Measurements from ENCODE around the gene CPSF6. TPM values are rescaled to one million over a fixed set of nuclear protein-coding genes. Genes with fewer than 3 reads are reported as not detected.
A peak's percentile ranks its signal among the peaks of the same experiment; 100 is the strongest.

The CPSF6 gene
- total RNA-seq, 1 donor: 23.9 TPM

- DNase-seq (ENCODE audit: insufficient read length, low spot score, missing footprints): no peak
- TF ChIP-seq, protein P1, sequence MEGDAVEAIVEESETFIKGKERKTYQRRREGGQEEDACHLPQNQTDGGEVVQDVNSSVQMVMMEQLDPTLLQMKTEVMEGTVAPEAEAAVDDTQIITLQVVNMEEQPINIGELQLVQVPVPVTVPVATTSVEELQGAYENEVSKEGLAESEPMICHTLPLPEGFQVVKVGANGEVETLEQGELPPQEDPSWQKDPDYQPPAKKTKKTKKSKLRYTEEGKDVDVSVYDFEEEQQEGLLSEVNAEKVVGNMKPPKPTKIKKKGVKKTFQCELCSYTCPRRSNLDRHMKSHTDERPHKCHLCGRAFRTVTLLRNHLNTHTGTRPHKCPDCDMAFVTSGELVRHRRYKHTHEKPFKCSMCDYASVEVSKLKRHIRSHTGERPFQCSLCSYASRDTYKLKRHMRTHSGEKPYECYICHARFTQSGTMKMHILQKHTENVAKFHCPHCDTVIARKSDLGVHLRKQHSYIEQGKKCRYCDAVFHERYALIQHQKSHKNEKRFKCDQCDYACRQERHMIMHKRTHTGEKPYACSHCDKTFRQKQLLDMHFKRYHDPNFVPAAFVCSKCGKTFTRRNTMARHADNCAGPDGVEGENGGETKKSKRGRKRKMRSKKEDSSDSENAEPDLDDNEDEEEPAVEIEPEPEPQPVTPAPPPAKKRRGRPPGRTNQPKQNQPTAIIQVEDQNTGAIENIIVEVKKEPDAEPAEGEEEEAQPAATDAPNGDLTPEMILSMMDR (IDR thresholded peaks at IDR 0.05; ENCODE audit: extremely low read depth, low read depth, low read length): no peak
- H3K27ac ChIP-seq (ENCODE audit: low read depth, low read length): peak overlapping the region; percentile 13
- peaks cover 21% of the 10 kb centered on the region for H3K36me3 ChIP-seq (ENCODE audit: insufficient read depth, low read length)
- no peaks in the 10 kb centered on the region for H3K27me3 ChIP-seq (ENCODE audit: insufficient read depth, low read length)
- no peaks in the 10 kb centered on the region for H3K9me3 ChIP-seq (ENCODE audit: low read depth, low read length)
- H4K20me1 ChIP-seq (ENCODE audit: insufficient read depth, low read length): peaks cover 36% of the 10 kb centered on the region
- no peaks in the 10 kb centered on the region for H3K4me1 ChIP-seq (ENCODE audit: insufficient read depth, low read length)
- no peak overlapping the region for H3K4me3 ChIP-seq (ENCODE audit: insufficient read depth, low read length)
- no peak overlapping the region for H2AFZ ChIP-seq (ENCODE audit: low read length)
- H3K79me2 ChIP-seq (ENCODE audit: insufficient read depth, low read length): peaks cover 83% of the 10 kb centered on the region
- no peak overlapping the region for H3K4me2 ChIP-seq (ENCODE audit: insufficient read depth, low read length)
These were observed 12.7 kb downstream of the CPSF6 start for GRCh38 chr12:69252033-69252432.

DNA sequence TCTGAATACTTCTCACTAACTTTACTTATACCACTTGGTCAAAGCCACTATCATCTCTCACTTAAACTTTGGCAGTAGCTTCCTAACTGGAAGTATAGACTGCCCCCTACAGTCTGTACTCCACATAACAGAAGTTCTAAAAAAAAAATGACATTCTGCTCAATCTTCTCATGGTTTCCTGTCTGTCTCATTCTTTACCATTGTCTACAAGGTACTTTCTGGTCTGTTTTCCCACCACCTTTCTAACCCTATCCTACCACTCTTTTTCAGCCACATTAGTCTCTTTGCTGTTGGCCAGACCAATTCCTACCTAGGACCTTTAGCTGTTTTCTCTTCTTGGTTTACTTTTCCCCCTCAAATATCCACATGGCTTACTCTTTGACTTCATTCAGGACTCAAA is 14.7 kb downstream of the CPSF6 start:
- H4K20me1 ChIP-seq (ENCODE audit: insufficient read depth, low read length): peaks cover 34% of the 10 kb centered on the region
- TF ChIP-seq, protein P1 (IDR thresholded peaks at IDR 0.05; ENCODE audit: extremely low read depth, low read depth, low read length): peak; percentile 69
- H3K9me3 ChIP-seq (ENCODE audit: low read depth, low read length): no peaks in the 10 kb centered on the region
- H3K4me1 ChIP-seq (ENCODE audit: insufficient read depth, low read length): no peaks in the 10 kb centered on the region
- H3K27me3 ChIP-seq (ENCODE audit: insufficient read depth, low read length): no peaks in the 10 kb centered on the region
- no peak overlapping the region for H3K4me2 ChIP-seq (ENCODE audit: insufficient read depth, low read length)
- H2AFZ ChIP-seq (ENCODE audit: low read length): no peak overlapping the region
- no peak overlapping the region for H3K4me3 ChIP-seq (ENCODE audit: insufficient read depth, low read length)
- H3K79me2 ChIP-seq (ENCODE audit: insufficient read depth, low read length): peaks cover 70% of the 10 kb centered on the region
- peaks cover 41% of the 10 kb centered on the region for H3K36me3 ChIP-seq (ENCODE audit: insufficient read depth, low read length)
- H3K27ac ChIP-seq (ENCODE audit: low read depth, low read length): peak overlapping the region; percentile 4
- DNase-seq (ENCODE audit: insufficient read length, low spot score, missing footprints): no peak

DNA sequence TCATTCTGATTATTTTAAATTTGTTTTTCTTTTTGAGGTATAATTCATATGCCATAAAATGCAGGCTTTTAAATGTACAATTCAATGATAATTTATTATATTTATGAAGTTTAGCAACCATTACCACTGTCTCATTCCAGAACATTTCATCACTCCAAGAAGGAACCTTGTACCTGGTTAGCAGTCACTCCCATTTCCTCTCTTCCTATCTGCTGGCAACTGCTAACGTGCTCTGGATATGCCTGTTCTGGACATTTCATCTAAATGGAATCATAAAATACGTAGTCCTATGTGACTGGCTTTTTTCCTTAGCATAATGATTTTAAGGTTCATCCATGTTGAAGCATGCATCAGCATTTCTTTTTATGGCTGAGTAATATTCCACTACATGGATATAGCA is 15.5 kb downstream of the CPSF6 start:
- DNase-seq (ENCODE audit: insufficient read length, low spot score, missing footprints): no peak
- H3K36me3 ChIP-seq (ENCODE audit: insufficient read depth, low read length): peaks cover 49% of the 10 kb centered on the region

GRCh38 chr12:69258655-69259054 is 19.3 kb downstream of the CPSF6 start:
- no peaks in the 10 kb centered on the region for H3K9me3 ChIP-seq (ENCODE audit: low read depth, low read length)
- no peaks in the 10 kb centered on the region for H3K4me1 ChIP-seq (ENCODE audit: insufficient read depth, low read length)
- H3K27me3 ChIP-seq (ENCODE audit: insufficient read depth, low read length): no peaks in the 10 kb centered on the region
- DNase-seq (ENCODE audit: insufficient read length, low spot score, missing footprints): no peak
- no peak overlapping the region for H2AFZ ChIP-seq (ENCODE audit: low read length)
- H3K4me2 ChIP-seq (ENCODE audit: insufficient read depth, low read length): no peak overlapping the region
- TF ChIP-seq, protein P1 (IDR thresholded peaks at IDR 0.05; ENCODE audit: extremely low read depth, low read depth, low read length): no peak
- H3K27ac ChIP-seq (ENCODE audit: low read depth, low read length): no peak overlapping the region
- H3K79me2 ChIP-seq (ENCODE audit: insufficient read depth, low read length): peaks cover 35% of the 10 kb centered on the region
- no peak overlapping the region for H3K4me3 ChIP-seq (ENCODE audit: insufficient read depth, low read length)
- H4K20me1 ChIP-seq (ENCODE audit: insufficient read depth, low read length): peaks cover 12% of the 10 kb centered on the region
- H3K36me3 ChIP-seq (ENCODE audit: insufficient read depth, low read length): peaks cover 80% of the 10 kb centered on the region

More for the DNA sequence above, 15.5 kb downstream of the CPSF6 start:
- no peaks in the 10 kb centered on the region for H3K4me1 ChIP-seq (ENCODE audit: insufficient read depth, low read length)
- H4K20me1 ChIP-seq (ENCODE audit: insufficient read depth, low read length): peaks cover 27% of the 10 kb centered on the region
- no peaks in the 10 kb centered on the region for H3K27me3 ChIP-seq (ENCODE audit: insufficient read depth, low read length)
- H3K4me3 ChIP-seq (ENCODE audit: insufficient read depth, low read length): no peak overlapping the region
- no peak overlapping the region for H3K27ac ChIP-seq (ENCODE audit: low read depth, low read length)
- peaks cover 65% of the 10 kb centered on the region for H3K79me2 ChIP-seq (ENCODE audit: insufficient read depth, low read length)
- no peaks in the 10 kb centered on the region for H3K9me3 ChIP-seq (ENCODE audit: low read depth, low read length)
- TF ChIP-seq, protein P1 (IDR thresholded peaks at IDR 0.05; ENCODE audit: extremely low read depth, low read depth, low read length): no peak
- no peak overlapping the region for H3K4me2 ChIP-seq (ENCODE audit: insufficient read depth, low read length)
- no peak overlapping the region for H2AFZ ChIP-seq (ENCODE audit: low read length)

All from osteoblast (primary cell).